OCI-LY7 (cell line): ENCODE results near the gene RINL. TPM values are rescaled to one million over a fixed set of nuclear protein-coding genes. Genes with fewer than 3 reads are reported as not detected.

ENCODE experiments used
- BruUV-seq: library from RNA; stranded (reverse); fragments of 400-500 nt; replicated peaks from 2 replicates; lab custom pipeline; 2021; lab: Mats Ljungman, UMichigan
- CTCF ChIA-PET: fragments of 300-600 bp; sonication (Branson Sonifier 250); formaldehyde crosslinking; loops from one replicate; lab custom pipeline; 2022; ENCODE audit warnings: antibody characterized with exemption; ENCODE audit not compliant: unreplicated experiment; lab: Charles Lee
- POLR2A ChIA-PET: fragments of 300-600 bp; sonication (Branson Sonifier 250); formaldehyde crosslinking; loops from one replicate; lab custom pipeline; 2022; ENCODE audit warnings: antibody characterized with exemption; lab: Charles Lee
- DNase-seq: peaks from one replicate; pipeline ENCODE4 v3.0.0-alpha.2; 2015; ENCODE audit warnings: low spot score
- H2AFZ ChIP-seq: fragments of 200-600 bp; sonication (generic), shearing (Covaris generic); 2 replicates; pipeline ENCODE4 v1.6.1; 2014; ENCODE audit warnings: mild to moderate bottlenecking, antibody characterized with exemption, low read length, moderate library complexity
- H3K27ac ChIP-seq: fragments of 200-600 bp; sonication (generic); 2 replicates; pipeline ENCODE4 v1.5.1; 2014; ENCODE audit warnings: mixed run types, low read depth, mild to moderate bottlenecking, moderate library complexity, low read length, inconsistent platforms; ENCODE audit not compliant: poor library complexity, severe bottlenecking
- H3K36me3 ChIP-seq: fragments of 200-600 bp; sonication (generic); 2 replicates; pipeline ENCODE4 v1.6.1; 2014; ENCODE audit warnings: mild to moderate bottlenecking, antibody characterized with exemption, low read length, moderate library complexity, mixed read lengths; ENCODE audit not compliant: insufficient read depth
- H3K4me1 ChIP-seq: fragments of 200-600 bp; sonication (generic); 2 replicates; pipeline ENCODE4 v1.5.1; 2014; ENCODE audit warnings: mild to moderate bottlenecking, low read length; ENCODE audit not compliant: insufficient read depth, poor library complexity, severe bottlenecking
- H3K4me2 ChIP-seq: fragments of 200-600 bp; sonication (generic); 2 replicates; pipeline ENCODE4 v1.6.1; 2014; ENCODE audit warnings: mild to moderate bottlenecking, low read length
- H3K4me3 ChIP-seq: fragments of 200-600 bp; sonication (generic); 2 replicates; pipeline ENCODE4 v1.5.1; 2014; ENCODE audit warnings: mild to moderate bottlenecking, low read depth, low read length; ENCODE audit not compliant: poor library complexity, severe bottlenecking
- H3K79me2 ChIP-seq: fragments of 200-600 bp; sonication (generic); 2 replicates; pipeline ENCODE4 v1.6.1; 2016; ENCODE audit warnings: low read depth, mild to moderate bottlenecking, low read length, moderate library complexity, mixed read lengths; ENCODE audit not compliant: insufficient read depth
- H3K9me2 ChIP-seq: fragments of 200-600 bp; sonication (generic); 2 replicates; pipeline ENCODE4 v1.6.1; 2016; ENCODE audit warnings: mild to moderate bottlenecking, low read length, mixed read lengths; ENCODE audit not compliant: insufficient read depth
- H3K9me3 ChIP-seq: fragments of 200-600 bp; sonication (generic); 2 replicates; pipeline ENCODE4 v1.6.1; 2014; ENCODE audit warnings: mild to moderate bottlenecking, mixed run types, low read length, mixed read lengths
- H4K20me1 ChIP-seq: fragments of 200-600 bp; sonication (generic); 2 replicates; pipeline ENCODE4 v1.6.1; 2014; ENCODE audit warnings: mild to moderate bottlenecking, antibody characterized with exemption, low read length, moderate library complexity, mixed read lengths; ENCODE audit not compliant: insufficient read depth
- CTCF ChIP-seq: fragments of 200-600 bp; sonication (generic); conservative IDR thresholded peaks from 2 replicates; pipeline ENCODE4 v1.5.1; 2014; ENCODE audit warnings: mild to moderate bottlenecking, antibody characterized with exemption, low read length, moderate library complexity, mixed read lengths
- EZH2phosphoT487 ChIP-seq: fragments of 200-600 bp; sonication (generic); IDR thresholded peaks from 2 replicates; pipeline ENCODE4 v1.6.1; 2018; ENCODE audit warnings: low read depth, borderline replicate concordance, mild to moderate bottlenecking, mixed run types, antibody characterized with exemption, low read length, moderate library complexity, mixed read lengths
- intact Hi-C: fragments of 100-400 bp; cut with micrococcal nuclease; formaldehyde crosslinking; loops from one replicate; pipeline ENCODE4 v1.10.0; 2022; ENCODE audit not compliant: unreplicated experiment
- total RNA-seq, 2 experiments: library from RNA; depleted of rRNA in 1 of 2; stranded (reverse); fragments of >200 nt in 1 of 2; shearing (Covaris generic) in 1 of 2; gene quantifications; 2 replicates each; pipeline ENCODE4 v1.2.3, GENCODE V29; 2014 to 2022

Gene RINL
- total RNA-seq, 2 experiments from 2014 or later: 26.3 to 42.1 TPM

- peak overlapping the region; percentile 43; the same call in 1 of the 2 replicates for H2AFZ ChIP-seq
Measured at GRCh38 chr19:38853214-38853613, 24.9 kb downstream of the RINL start.

DNA sequence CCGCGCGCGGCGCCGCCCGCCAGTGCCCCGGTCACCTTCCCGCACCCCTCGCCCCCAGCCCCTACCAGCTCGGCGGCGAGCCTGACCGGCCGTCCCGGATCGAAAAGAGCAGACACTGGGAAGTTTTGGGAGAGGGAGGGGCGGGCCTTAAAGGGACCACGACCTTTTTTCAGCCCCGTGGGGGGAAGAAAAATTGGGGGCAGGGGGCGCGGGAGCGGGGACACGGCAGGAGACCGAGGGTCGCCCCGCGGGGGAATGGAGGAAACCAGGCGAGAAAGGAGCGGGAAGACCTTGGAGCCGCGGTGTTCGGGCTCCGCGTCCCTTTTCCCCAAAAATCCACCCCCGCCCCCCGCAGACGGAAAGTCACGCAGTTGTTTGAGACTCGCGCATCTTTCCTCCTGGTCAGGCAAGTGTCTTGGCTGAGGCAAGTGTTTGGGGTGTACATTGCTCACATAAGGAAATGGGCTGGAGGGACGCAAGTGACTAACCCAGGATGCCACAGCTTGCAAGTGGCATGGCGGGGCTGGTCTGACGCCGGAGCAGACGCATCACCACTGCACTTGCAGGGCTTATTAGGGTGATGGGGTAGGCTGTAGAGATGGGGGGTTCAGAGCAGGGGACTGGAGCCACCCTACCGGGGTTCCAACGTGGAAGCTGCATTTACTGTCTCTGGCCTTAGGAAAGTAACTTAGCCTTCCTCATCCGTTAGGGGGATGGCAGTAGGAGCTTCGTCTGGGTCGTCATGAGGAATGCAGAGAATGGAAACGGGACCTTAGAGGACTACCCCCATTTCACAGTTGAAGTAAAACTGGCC is 25.6 kb downstream of the RINL start:
- Histone ChIP-seq H2AFZ (peak overlapping the region; percentile 43), H3K4me1 (peaks cover 37% of the 10 kb centered on the region), H3K4me3 (peak overlapping the region; percentile 78), H3K9me2 (no peaks in the 10 kb centered on the region), H3K27ac (peak overlapping the region; percentile 83), H3K4me2 (peak overlapping the region; percentile 87), H4K20me1 (peaks cover 14% of the 10 kb centered on the region), H3K9me3 (no peaks in the 10 kb centered on the region), H3K79me2 (peaks cover 23% of the 10 kb centered on the region), H3K36me3 (peaks cover 17% of the 10 kb centered on the region)
- BruUV-seq: TSS peak; percentile 47
- intact Hi-C loops: loop anchor here (1.0 to 10.0 kb wide), 4 partner anchors 17 to 875 kb away; partner anchors contain the start of gene ZFP36
- peak; percentile 80 for DNase-seq
- TF ChIP-seq EZH2phosphoT487: no peak
- no peak for TF ChIP-seq CTCF
- ChIA-PET POLR2A (interaction anchor here (0.6 to 1.6 kb wide), 7 partner anchors 10 to 817 kb away, joined by 3 to 21 read pairs (median 4); partner anchors contain the start of gene RINL), CTCF (no interaction called here)

More at GRCh38 chr19:38853214-38853613, 24.9 kb downstream of the RINL start:
- Histone ChIP-seq H3K4me1 (peaks cover 37% of the 10 kb centered on the region), H3K79me2 (peaks cover 15% of the 10 kb centered on the region), H3K27ac (peak overlapping the region; percentile 83), H3K4me3 (peak overlapping the region; percentile 78), H3K36me3 (peaks cover 9% of the 10 kb centered on the region), H3K9me3 (no peaks in the 10 kb centered on the region), H3K4me2 (peak overlapping the region; percentile 87), H3K9me2 (no peaks in the 10 kb centered on the region), H4K20me1 (peaks cover 8% of the 10 kb centered on the region)
- DNase-seq: no peak
- BruUV-seq: no TSS peak
- intact Hi-C loops: loop anchor here (5.0 to 10.0 kb wide), 3 partner anchors 34 to 876 kb away; partner anchors contain the start of gene ZFP36
- POLR2A ChIA-PET: interaction anchor here (0.9 to 1.6 kb wide), 4 partner anchors 9 to 24 kb away, joined by 4 to 21 read pairs (median 6); no protein-coding TSS in a partner anchor
- CTCF ChIA-PET: no interaction called here
- TF ChIP-seq EZH2phosphoT487: no peak
- TF ChIP-seq CTCF: no peak
